8988T (cell line): Measurements from ENCODE around the gene DLL1.
"Not testable (repeated sequence)": the region's sequence is repeated elsewhere in the genome, so short reads cannot be mapped to it uniquely, and the experiment has no call there.

Experiments
- DNase-seq: peaks from one replicate; pipeline ENCODE4 v3.0.0; 2011

DLL1 gene

GRCh38 chr6:170290296-170291128 is at the start of gene DLL1:
TSS of gene DLL1 (minus strand) at chr6:170291078. CDS start at chr6:170290139, 939 bp downstream.
- DNase-seq = peak; percentile 77

- DNase-seq = not testable (repeated sequence)
Measured at GRCh38 chr6:170335199-170335598, 44.3 kb upstream of the DLL1 start.

GRCh38 chr6:170329321-170329720 is 38.4 kb upstream of the DLL1 start:
- DNase-seq = no peak

GRCh38 chr6:170317718-170318117 is 26.8 kb upstream of the DLL1 start:
- DNase-seq = no peak

GRCh38 chr6:170317076-170317475 is 26.2 kb upstream of the DLL1 start:
- no peak for DNase-seq

GRCh38 chr6:170316071-170316470 is 25.2 kb upstream of the DLL1 start:
- no peak for DNase-seq

- DNase-seq = no peak
Measured at GRCh38 chr6:170314983-170315382, 24.1 kb upstream of the DLL1 start.

GRCh38 chr6:170313716-170314295 is 22.9 kb upstream of the DLL1 start:
- DNase-seq = no peak

- DNase-seq = no peak
Measured at GRCh38 chr6:170312876-170313275, 22.0 kb upstream of the DLL1 start.

GRCh38 chr6:170311696-170312095 is 20.8 kb upstream of the DLL1 start:
- DNase-seq = no peak

- no peak for DNase-seq
Measured at GRCh38 chr6:170308761-170309160, 17.9 kb upstream of the DLL1 start.

- DNase-seq = no peak
Measured at GRCh38 chr6:170307080-170307545, 16.2 kb upstream of the DLL1 start.

GRCh38 chr6:170306324-170307079 is 15.6 kb upstream of the DLL1 start, which contains the start of gene FAM120B:
TSS of gene FAM120B (plus strand) at chr6:170306758. CDS start at chr6:170317391, 10,633 bp downstream.
- DNase-seq = peak; percentile 95

- DNase-seq = no peak
Measured at GRCh38 chr6:170305805-170306323, 15.0 kb upstream of the DLL1 start.

- DNase-seq = no peak
Measured at GRCh38 chr6:170301184-170301583, 10.3 kb upstream of the DLL1 start.

- no peak for DNase-seq
Measured at GRCh38 chr6:170298688-170299087, 7.8 kb upstream of the DLL1 start.

- DNase-seq = no peak
Measured at GRCh38 chr6:170297576-170298330, 6.9 kb upstream of the DLL1 start.

GRCh38 chr6:170296746-170297575 is 6.1 kb upstream of the DLL1 start:
- no peak for DNase-seq

GRCh38 chr6:170296423-170296745 is 5.5 kb upstream of the DLL1 start:
- DNase-seq = no peak

- DNase-seq = peak; percentile 79
Measured at GRCh38 chr6:170295510-170296422, 4.9 kb upstream of the DLL1 start.
